GM21786 (cell line): ENCODE measurements around the gene PRDM7.
"Not testable (repeated sequence)": the region's sequence is repeated elsewhere in the genome, so short reads cannot be mapped to it uniquely, and the experiment has no call there.

Experiments
- ATAC-seq: cut with Tn5 transposase; IDR thresholded peaks from one replicate; pipeline ENCODE4 v1.9.1; 2021; ENCODE audit not compliant: unreplicated experiment

PRDM7 gene

GRCh38 chr16:90077240-90077756 is at the start of gene PRDM7:
Gene PRDM7 (minus strand): TSS chr16:90077331. CDS start chr16:90075910, 1,421 bp downstream.
- peak; percentile 80 for ATAC-seq

- not testable (repeated sequence) for ATAC-seq
These were observed 44.7 kb upstream of the PRDM7 start for GRCh38 chr16:90121846-90122245.

- not testable (repeated sequence) for ATAC-seq
These were observed 30.5 kb upstream of the PRDM7 start for GRCh38 chr16:90107617-90108016.

- not testable (repeated sequence) for ATAC-seq
These were observed 29.9 kb upstream of the PRDM7 start for GRCh38 chr16:90107060-90107459.

- not testable (repeated sequence) for ATAC-seq
These were observed 29.1 kb upstream of the PRDM7 start for GRCh38 chr16:90106271-90106670.

GRCh38 chr16:90104725-90105124 is 27.6 kb upstream of the PRDM7 start:
- not testable (repeated sequence) for ATAC-seq

GRCh38 chr16:90102086-90102884 is 25.2 kb upstream of the PRDM7 start:
- not testable (repeated sequence) for ATAC-seq

- ATAC-seq: not testable (repeated sequence)
These were observed 24.2 kb upstream of the PRDM7 start for GRCh38 chr16:90101332-90101731.

GRCh38 chr16:90100790-90101189 is 23.7 kb upstream of the PRDM7 start:
- ATAC-seq: not testable (repeated sequence)

GRCh38 chr16:90100229-90100628 is 23.1 kb upstream of the PRDM7 start:
- not testable (repeated sequence) for ATAC-seq

- ATAC-seq: not testable (repeated sequence)
These were observed 21.8 kb upstream of the PRDM7 start for GRCh38 chr16:90098936-90099335.

GRCh38 chr16:90097010-90097684 is 20.0 kb upstream of the PRDM7 start:
- not testable (repeated sequence) for ATAC-seq

GRCh38 chr16:90094791-90095190 is 17.7 kb upstream of the PRDM7 start:
- not testable (repeated sequence) for ATAC-seq

GRCh38 chr16:90094296-90094695 is 17.2 kb upstream of the PRDM7 start:
- not testable (repeated sequence) for ATAC-seq

GRCh38 chr16:90093799-90094198 is 16.7 kb upstream of the PRDM7 start:
- not testable (repeated sequence) for ATAC-seq

- ATAC-seq: not testable (repeated sequence)
These were observed 15.7 kb upstream of the PRDM7 start for GRCh38 chr16:90092781-90093180.

GRCh38 chr16:90084215-90084950 is 7.3 kb upstream of the PRDM7 start:
- ATAC-seq: no peak

GRCh38 chr16:90083139-90083538 is 6.0 kb upstream of the PRDM7 start:
- ATAC-seq: no peak

- no peak for ATAC-seq
These were observed 4.5 kb upstream of the PRDM7 start for GRCh38 chr16:90081606-90081970.

- no peak for ATAC-seq
These were observed 1.4 kb upstream of the PRDM7 start for GRCh38 chr16:90078579-90078895.
